Measurements from ENCODE around the gene RTN4RL1.

Gene RTN4RL1

DNA sequence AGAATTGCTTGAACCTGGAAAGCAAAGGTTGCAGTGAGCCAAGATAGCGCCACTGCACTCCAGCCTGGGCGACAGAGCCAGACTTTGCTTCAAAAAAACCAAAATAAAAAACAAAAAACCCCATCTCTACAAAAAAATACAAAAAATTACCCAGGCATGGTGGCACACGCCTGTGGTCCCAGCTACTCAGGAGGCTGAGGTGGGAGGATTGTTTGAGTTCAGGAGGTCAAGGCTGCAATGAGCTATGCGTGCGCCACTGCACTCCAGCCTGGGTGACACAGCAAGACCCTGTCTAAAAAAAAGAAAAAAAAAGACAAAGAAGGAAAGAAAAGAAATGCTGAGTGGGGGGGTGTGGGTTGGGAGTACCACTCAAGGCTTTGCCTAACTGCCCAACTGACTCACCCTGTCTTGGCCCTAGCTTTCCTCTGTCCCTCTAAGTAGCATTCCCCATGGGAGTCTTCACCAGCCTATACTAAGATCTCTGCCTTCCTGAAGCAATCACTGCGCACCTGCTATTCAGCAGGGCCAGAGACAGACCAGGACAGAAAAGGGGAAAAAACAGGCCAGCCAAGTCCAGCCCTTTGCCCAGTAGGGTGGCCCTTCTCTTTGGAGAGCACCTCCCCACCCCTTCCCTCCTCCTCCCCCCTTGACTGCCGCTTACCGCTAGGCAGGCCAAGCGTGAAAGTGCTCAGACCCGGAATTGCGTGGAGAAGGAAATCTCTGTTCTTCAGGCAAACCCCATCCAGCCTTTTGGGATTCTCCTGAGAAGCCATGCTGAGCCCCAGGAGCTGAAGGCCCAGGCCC, 45.8 kb downstream of the RTN4RL1 start:
- H3K27ac ChIP-seq: no peak overlapping the region
- TF ChIP-seq, protein P1, sequence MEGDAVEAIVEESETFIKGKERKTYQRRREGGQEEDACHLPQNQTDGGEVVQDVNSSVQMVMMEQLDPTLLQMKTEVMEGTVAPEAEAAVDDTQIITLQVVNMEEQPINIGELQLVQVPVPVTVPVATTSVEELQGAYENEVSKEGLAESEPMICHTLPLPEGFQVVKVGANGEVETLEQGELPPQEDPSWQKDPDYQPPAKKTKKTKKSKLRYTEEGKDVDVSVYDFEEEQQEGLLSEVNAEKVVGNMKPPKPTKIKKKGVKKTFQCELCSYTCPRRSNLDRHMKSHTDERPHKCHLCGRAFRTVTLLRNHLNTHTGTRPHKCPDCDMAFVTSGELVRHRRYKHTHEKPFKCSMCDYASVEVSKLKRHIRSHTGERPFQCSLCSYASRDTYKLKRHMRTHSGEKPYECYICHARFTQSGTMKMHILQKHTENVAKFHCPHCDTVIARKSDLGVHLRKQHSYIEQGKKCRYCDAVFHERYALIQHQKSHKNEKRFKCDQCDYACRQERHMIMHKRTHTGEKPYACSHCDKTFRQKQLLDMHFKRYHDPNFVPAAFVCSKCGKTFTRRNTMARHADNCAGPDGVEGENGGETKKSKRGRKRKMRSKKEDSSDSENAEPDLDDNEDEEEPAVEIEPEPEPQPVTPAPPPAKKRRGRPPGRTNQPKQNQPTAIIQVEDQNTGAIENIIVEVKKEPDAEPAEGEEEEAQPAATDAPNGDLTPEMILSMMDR (conservative IDR thresholded peaks at IDR 0.05): no peak

DNA sequence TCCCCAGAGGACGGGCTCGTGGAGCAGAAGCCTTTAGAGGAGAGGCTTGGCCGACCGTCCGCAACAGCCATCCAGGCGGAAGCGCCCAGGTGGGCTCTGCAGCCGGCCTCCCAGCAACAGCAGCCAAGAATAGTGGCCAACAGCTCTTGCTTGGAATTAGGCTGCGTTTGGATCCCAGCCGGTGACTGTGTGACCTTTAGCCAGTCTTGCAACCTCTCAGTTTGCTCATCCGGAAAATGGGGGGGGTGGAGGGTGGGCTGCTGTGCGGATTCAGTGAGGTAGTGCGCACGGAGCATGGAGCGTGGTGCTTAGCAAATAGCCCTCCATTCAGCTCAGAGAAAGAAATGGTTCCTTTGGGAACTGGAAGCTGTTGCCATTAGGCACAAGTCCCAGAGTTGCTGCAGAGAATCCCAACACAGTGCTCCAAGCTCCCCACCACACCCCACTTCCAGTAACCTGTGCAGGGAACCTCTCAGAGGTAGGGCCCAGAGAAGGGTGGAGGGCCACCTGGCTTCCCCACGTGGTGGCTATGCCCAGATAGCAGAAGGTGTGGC, 46.7 kb downstream of the RTN4RL1 start:
- TF ChIP-seq, protein P1 (conservative IDR thresholded peaks at IDR 0.05): no peak
- H3K27ac ChIP-seq: no peak overlapping the region

DNA sequence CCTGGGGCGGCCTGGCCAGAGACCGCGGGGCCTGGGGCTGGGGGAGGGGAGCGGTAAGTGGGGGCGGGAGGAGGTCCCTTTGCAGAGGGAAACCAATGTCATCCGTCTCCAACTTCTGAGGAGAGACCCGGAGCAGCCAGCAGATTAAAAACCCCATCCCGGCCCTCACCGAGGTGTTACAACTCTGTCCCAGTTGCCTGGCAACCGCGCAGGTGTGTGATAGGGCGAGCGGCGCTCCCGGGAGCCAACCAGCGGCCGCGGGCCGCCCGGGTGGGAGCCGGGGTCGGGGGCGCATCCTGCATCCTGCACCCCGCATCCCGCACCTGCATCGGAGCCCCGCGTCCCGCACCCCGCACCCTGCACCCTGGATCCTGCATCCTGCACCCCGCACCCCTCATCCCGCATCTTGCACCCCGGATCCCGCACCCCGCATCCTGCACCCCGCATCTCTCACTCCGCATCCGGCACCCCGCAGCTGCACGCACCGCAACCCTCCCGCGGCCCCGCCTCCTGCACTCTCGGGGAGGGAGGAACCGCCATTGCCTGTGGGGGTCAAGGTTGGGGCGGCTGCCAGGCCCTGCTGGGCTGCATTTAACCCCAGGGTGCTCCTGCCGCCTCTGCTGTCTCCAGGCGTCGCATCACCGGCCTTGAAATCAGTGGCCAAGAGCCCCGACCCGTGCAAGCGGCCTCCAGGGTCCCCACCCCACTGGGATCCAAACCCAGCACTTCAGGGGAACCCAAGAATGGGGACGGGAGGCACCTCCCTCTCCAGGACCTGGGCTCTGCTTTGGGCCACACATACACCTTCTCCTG, 47.3 kb downstream of the RTN4RL1 start:
- TF ChIP-seq, protein P1 (conservative IDR thresholded peaks at IDR 0.05): no peak
- H3K27ac ChIP-seq: no peak overlapping the region

- TF ChIP-seq, protein P1 (conservative IDR thresholded peaks at IDR 0.05): no peak
- no peak overlapping the region for H3K27ac ChIP-seq
Observed at GRCh38 chr17:1976683-1977064, 48.5 kb downstream of the RTN4RL1 start.

- H3K27ac ChIP-seq: no peak overlapping the region
Observed at GRCh38 chr17:1976000-1976682, 49.0 kb downstream of the RTN4RL1 start.

DNA sequence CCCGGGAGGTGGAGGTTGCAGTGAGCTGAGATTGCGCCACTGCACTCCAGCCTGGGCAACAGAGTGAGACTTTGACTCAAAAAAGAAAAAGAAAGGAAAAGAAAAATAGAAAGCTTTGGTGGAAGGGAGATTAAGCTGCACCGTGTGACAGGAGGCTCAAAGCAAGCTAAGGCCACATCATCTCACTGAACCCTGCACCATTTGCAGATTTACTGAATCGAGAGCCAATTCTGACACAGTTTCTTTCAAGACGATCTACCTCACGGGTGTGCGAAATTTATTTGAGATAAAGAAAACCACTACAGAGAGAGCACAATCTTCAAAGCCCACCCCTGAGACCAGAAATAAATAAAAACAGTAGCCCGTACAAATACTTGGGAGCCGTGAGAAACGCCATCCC, 49.6 kb downstream of the RTN4RL1 start:
- H3K27ac ChIP-seq: no peak overlapping the region
- TF ChIP-seq, protein P1 (conservative IDR thresholded peaks at IDR 0.05): no peak

More at GRCh38 chr17:1976000-1976682, 49.0 kb downstream of the RTN4RL1 start:
- TF ChIP-seq, protein P1 (conservative IDR thresholded peaks at IDR 0.05): no peak

Data from VCaP (cell line).